Stimulated activated naive B cell treated with anti-CD40 and anti-IgM and Interleukin-4, amounts not matched to agents 10 μg/mL and 1 μg/mL and 100 μg/mL, for 72 hours (primary cell): ENCODE data around the gene TTLL10.
A peak's percentile ranks its signal among the peaks of the same experiment; 100 is the strongest.

Source experiments
- ATAC-seq, 2 donors: fragments of 150-1000 bp; cut with Tn5 transposase; replicated peaks; 2 replicates each; pipeline ENCODE4 v1.10.0; 2021; ENCODE audit warnings: moderate library complexity in 1 of 2
- DNase-seq: peaks from one replicate; pipeline ENCODE4 v3.0.0; 2021
- H3K27ac Mint-ChIP-seq: one replicate; pipeline ENCODE4 v1.8.0; 2022; ENCODE audit warnings: mild to moderate bottlenecking, mixed read lengths
- H3K27me3 Mint-ChIP-seq, 2 donors: one replicate each; pipeline ENCODE4 v1.8.0; 2022; ENCODE audit warnings: mixed read lengths in 2 of 2
- H3K36me3 Mint-ChIP-seq, 2 donors: one replicate each; pipeline ENCODE4 v1.8.0; 2022; ENCODE audit warnings: mixed read lengths in 2 of 2, mild to moderate bottlenecking in 1 of 2
- H3K4me1 Mint-ChIP-seq, 2 donors: one replicate each; pipeline ENCODE4 v1.8.0; 2022; ENCODE audit warnings: mixed read lengths in 2 of 2, mild to moderate bottlenecking in 1 of 2
- H3K4me3 Mint-ChIP-seq, 2 donors: one replicate each; pipeline ENCODE4 v1.8.0; 2022; ENCODE audit warnings: mild to moderate bottlenecking in 2 of 2, mixed read lengths in 2 of 2, moderate library complexity in 1 of 2
- H3K9me3 Mint-ChIP-seq, 2 donors: one replicate each; pipeline ENCODE4 v1.8.0; 2022; ENCODE audit warnings: mixed read lengths in 2 of 2, mild to moderate bottlenecking in 1 of 2

The TTLL10 gene

DNA sequence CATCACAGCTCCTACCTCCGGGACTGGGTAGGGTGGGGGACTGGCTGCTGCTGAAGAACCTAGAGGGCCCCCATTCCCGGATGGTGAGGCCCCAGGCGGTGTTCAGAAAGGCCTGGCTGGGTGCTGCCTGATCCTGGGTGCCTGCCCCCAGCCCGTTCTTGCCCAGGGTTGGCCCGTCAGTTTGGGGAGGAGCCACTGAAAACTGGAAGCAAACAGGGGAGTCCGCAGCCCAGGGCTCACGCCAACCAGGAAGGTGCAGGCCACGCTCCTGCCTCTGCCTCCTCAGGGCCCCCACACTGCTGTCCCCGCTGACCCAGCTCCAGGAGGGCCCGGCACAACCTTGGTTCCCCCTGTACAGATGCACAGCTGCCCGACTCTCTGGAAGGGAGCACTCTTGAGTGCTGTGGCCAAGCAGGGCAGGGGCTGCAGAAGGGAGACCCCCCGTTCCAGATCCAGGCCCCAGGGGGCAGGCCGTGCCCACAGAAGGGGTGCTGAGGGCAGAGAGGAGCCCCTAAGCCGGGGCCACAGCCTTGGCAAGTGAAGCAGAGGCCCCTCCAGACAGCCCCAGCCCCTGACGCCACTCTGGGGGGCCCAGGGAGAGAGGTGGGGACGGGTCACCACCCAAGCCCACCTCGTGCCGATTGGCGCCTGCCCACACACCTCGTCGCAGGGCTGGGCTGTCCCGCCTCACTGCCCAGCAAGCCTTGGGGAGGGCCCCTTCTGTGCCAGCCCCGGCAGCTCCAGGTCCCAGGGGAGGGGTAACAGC, 67.3 kb downstream of the TTLL10 start:
- no peak overlapping the region for H3K4me3 Mint-ChIP-seq
- H3K36me3 Mint-ChIP-seq, result no peaks in the 10 kb centered on the region
- peak overlapping the region; percentile 32 for H3K27ac Mint-ChIP-seq
- peaks cover 0 to 6% of the 10 kb centered on the region in 2 donors for H3K27me3 Mint-ChIP-seq
- DNase-seq, result no peak
- no peak for ATAC-seq
- peaks cover 11 to 31% of the 10 kb centered on the region in 2 donors for H3K4me1 Mint-ChIP-seq
- no peaks in the 10 kb centered on the region for H3K9me3 Mint-ChIP-seq

- no peaks in the 10 kb centered on the region for H3K9me3 Mint-ChIP-seq
Measured at GRCh38 chr1:1241588-1242219, 68.0 kb downstream of the TTLL10 start.

DNA sequence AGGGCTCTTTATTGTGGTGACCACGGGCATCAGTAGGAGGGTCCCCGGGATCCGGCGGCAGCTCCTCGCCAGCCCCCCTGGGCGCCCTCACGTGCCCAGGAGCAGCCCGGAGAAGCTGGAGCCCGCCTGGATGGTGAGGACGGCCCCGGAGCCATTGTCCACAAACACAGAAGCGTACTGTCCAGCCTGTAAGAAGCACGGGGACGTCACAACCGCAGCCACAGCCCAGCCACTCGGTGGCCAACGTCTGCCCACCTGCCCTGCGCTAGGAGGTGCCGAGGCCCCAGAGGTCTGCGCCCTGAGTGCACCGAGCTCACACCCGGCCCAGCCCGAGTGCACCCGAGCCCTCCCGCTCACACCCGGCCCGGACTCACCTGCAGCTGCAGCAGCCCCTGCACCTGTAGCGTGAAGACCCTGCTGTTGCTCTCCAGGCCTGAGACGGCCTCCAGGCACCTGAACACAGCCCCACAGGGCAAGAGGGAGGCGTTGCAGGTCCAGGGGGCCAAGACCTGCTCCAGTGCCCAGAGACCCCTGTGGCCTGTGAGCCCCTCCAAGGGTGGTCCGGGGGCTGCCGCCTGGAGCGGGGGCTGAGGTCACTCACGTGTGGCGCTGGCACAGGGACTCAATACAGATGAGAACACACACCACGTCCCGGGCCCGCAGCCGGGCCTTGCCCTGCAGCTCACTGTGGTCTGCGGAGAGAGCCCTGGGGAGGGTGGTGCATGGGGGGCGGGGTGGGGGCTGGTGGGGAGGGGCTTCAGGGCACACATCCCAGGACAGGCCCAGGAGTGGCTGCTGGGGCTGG, 69.0 kb downstream of the TTLL10 start:
- no peak overlapping the region for H3K27ac Mint-ChIP-seq
- H3K9me3 Mint-ChIP-seq, result no peaks in the 10 kb centered on the region
- no peaks in the 10 kb centered on the region for H3K36me3 Mint-ChIP-seq
- peaks cover 6 to 19% of the 10 kb centered on the region in 2 donors for H3K4me1 Mint-ChIP-seq
- DNase-seq (no peak), ATAC-seq (no peak)
- H3K27me3 Mint-ChIP-seq, result peaks cover 0 to 6% of the 10 kb centered on the region in 2 donors
- no peak overlapping the region for H3K4me3 Mint-ChIP-seq

More at GRCh38 chr1:1241588-1242219, 68.0 kb downstream of the TTLL10 start:
- H3K36me3 Mint-ChIP-seq, result no peaks in the 10 kb centered on the region
- H3K4me1 Mint-ChIP-seq, result peaks cover 8 to 24% of the 10 kb centered on the region in 2 donors
- H3K4me3 Mint-ChIP-seq, result no peak overlapping the region
- peaks cover 0 to 6% of the 10 kb centered on the region in 2 donors for H3K27me3 Mint-ChIP-seq
- no peak for ATAC-seq
- DNase-seq, result no peak
- H3K27ac Mint-ChIP-seq, result peak overlapping the region; percentile 25

- Mint-ChIP-seq H3K4me3 (no peak overlapping the region), H3K27me3 (peaks cover 0 to 6% of the 10 kb centered on the region in 2 donors), H3K9me3 (no peaks in the 10 kb centered on the region), H3K36me3 (no peaks in the 10 kb centered on the region), H3K27ac (no peak overlapping the region), H3K4me1 (peaks cover 6 to 17% of the 10 kb centered on the region in 2 donors)
- DNase-seq, result no peak
- no peak for ATAC-seq
Measured at GRCh38 chr1:1243266-1243660, 69.6 kb downstream of the TTLL10 start.

GRCh38 chr1:1243807-1244191, 70.1 kb downstream of the TTLL10 start:
- Mint-ChIP-seq H3K9me3 (no peaks in the 10 kb centered on the region), H3K27ac (no peak overlapping the region)

DNA sequence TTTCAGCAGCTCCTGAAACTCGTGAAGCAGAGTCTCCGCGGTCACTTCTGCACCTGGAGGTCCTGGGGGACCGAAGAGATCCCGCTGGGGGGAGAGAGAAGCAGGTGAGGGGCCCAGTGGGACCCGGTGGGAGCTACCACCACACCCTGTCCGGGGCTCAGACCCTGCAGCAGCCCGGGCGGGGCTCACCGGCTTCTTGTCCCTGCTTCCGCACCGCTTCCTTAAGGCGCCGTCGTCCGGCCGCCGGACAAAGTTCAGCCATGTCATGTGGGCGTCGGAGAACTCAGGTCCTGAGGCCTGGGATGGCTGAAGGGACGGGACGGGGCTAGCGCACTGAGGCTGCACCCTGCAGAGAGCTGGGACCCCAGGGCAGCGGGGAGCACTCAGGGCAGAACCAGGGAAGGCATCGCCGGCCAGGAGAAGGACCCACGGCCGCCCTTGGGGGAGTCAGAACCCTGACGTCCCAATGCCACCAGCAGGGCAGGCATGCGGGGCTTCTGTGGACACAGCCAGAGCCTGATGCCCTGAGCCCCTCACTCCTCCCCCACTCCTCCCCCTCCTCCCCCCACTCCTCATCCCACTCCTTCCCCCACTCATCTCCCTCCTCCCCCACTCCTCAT, 70.6 kb downstream of the TTLL10 start:
- peaks cover 0 to 6% of the 10 kb centered on the region in 2 donors for H3K27me3 Mint-ChIP-seq
- no peak overlapping the region for H3K27ac Mint-ChIP-seq
- peaks cover 4 to 9% of the 10 kb centered on the region in 2 donors for H3K4me1 Mint-ChIP-seq
- H3K9me3 Mint-ChIP-seq, result no peaks in the 10 kb centered on the region
- H3K4me3 Mint-ChIP-seq, result no peak overlapping the region
- no peak for DNase-seq
- no peaks in the 10 kb centered on the region for H3K36me3 Mint-ChIP-seq
- ATAC-seq, result no peak

More at GRCh38 chr1:1243807-1244191, 70.1 kb downstream of the TTLL10 start:
- Mint-ChIP-seq H3K36me3 (no peaks in the 10 kb centered on the region), H3K4me3 (no peak overlapping the region), H3K4me1 (peaks cover 4 to 12% of the 10 kb centered on the region in 2 donors), H3K27me3 (peaks cover 0 to 6% of the 10 kb centered on the region in 2 donors)
- DNase-seq (no peak), ATAC-seq (no peak)

GRCh38 chr1:1245178-1245816, 71.6 kb downstream of the TTLL10 start:
- no peaks in the 10 kb centered on the region for H3K36me3 Mint-ChIP-seq
- ATAC-seq (no peak), DNase-seq (no peak)
- H3K27ac Mint-ChIP-seq, result no peak overlapping the region
- peaks cover 0 to 6% of the 10 kb centered on the region in 2 donors for H3K27me3 Mint-ChIP-seq
- H3K9me3 Mint-ChIP-seq, result no peaks in the 10 kb centered on the region
- H3K4me3 Mint-ChIP-seq, result no peak overlapping the region
- H3K4me1 Mint-ChIP-seq, result peaks cover 9 to 18% of the 10 kb centered on the region in 2 donors

GRCh38 chr1:1245817-1246576, 72.3 kb downstream of the TTLL10 start:
- no peak overlapping the region for H3K27ac Mint-ChIP-seq
- no peak for DNase-seq
- no peak for ATAC-seq
- H3K4me3 Mint-ChIP-seq, result no peak overlapping the region
- H3K36me3 Mint-ChIP-seq, result peaks cover under 1 to 2% of the 10 kb centered on the region in 2 donors
- H3K27me3 Mint-ChIP-seq, result no peaks in the 10 kb centered on the region
- peaks cover 10 to 25% of the 10 kb centered on the region in 2 donors for H3K4me1 Mint-ChIP-seq
- H3K9me3 Mint-ChIP-seq, result no peaks in the 10 kb centered on the region

GRCh38 chr1:1246577-1247340, 73.1 kb downstream of the TTLL10 start, which contains the start of gene C1QTNF12:
TSS of gene C1QTNF12 (minus strand) at chr1:1246722. CDS start at chr1:1246690, 32 bp downstream.
- Mint-ChIP-seq H3K36me3 (peaks cover 1 to 4% of the 10 kb centered on the region in 2 donors), H3K4me1 (peaks cover 9 to 29% of the 10 kb centered on the region in 2 donors), H3K27me3 (no peaks in the 10 kb centered on the region), H3K27ac (no peak within 1 kb of the TSS), H3K9me3 (no peaks in the 10 kb centered on the region), H3K4me3 (peak within 1 kb of the TSS in 1 of 2 donors; percentile 11)
- no peak for ATAC-seq
- no peak for DNase-seq

- Mint-ChIP-seq H3K27ac (no peak overlapping the region), H3K4me3 (no peak overlapping the region), H3K4me1 (peaks cover 9 to 29% of the 10 kb centered on the region in 2 donors), H3K9me3 (no peaks in the 10 kb centered on the region), H3K36me3 (peaks cover 3 to 7% of the 10 kb centered on the region in 2 donors), H3K27me3 (no peaks in the 10 kb centered on the region)
- ATAC-seq, result no peak
- no peak for DNase-seq
Measured at GRCh38 chr1:1247341-1247913, 73.7 kb downstream of the TTLL10 start.
